Measurements from ENCODE around the gene ACSL3. TPM values are rescaled to one million over a fixed set of nuclear protein-coding genes. Genes with fewer than 3 reads are reported as not detected.

The ACSL3 gene
- total and polyA plus RNA-seq, 2 donors (not counting 3 experiments of a cell fraction or from before 2014, with no cell fraction given) = 58.7 to 139 TPM

DNA sequence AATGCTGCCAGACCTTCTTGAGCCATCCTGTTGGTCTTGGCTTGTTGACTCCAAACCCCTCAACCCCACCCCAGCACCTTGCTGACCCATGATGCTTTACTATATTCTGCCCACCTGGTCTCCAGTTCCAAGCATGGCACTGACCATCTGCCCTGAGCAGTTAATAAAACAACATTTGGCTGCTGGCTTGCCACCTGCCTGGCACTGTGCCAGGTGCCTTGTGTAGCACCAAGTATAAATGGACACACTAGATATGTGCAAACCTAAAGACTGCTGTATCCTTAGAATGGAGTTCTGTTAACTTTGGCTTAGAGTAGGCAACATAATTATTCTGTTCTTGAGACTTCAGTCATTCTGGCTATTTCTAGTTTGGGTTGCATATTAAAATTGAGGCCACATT, 91.4 kb downstream of the ACSL3 start:
- Histone ChIP-seq H3K27ac (ENCODE audit: insufficient read depth, low read depth, low read length) (no peak overlapping the region), H3K9me3 (replicated peaks; ENCODE audit: control insufficient read depth, insufficient read depth, low read length) (no peaks in the 10 kb centered on the region), H3K9me1 (replicated peaks; ENCODE audit: control insufficient read depth, extremely low read depth, insufficient read depth, low read length) (no peaks in the 10 kb centered on the region), H3K36me3 (ENCODE audit: control insufficient read depth in 2 of 2, extremely low read depth in 1 of 2, insufficient read depth in 2 of 2, low read length in 2 of 2) (no peaks in the 10 kb centered on the region), H3K4me2 (ENCODE audit: insufficient read depth, low read length) (no peak overlapping the region), H2AFZ (ENCODE audit: low read depth, low read length) (no peak overlapping the region), H3K9ac (replicated peaks; ENCODE audit: extremely low read depth, insufficient read depth, low read length) (no peak overlapping the region), H3K27me3 (ENCODE audit: control insufficient read depth in 2 of 2, insufficient read depth in 2 of 2, low read length in 2 of 2) (no peaks in the 10 kb centered on the region), H3K79me2 (ENCODE audit: control insufficient read depth, insufficient read depth, low read length) (no peaks in the 10 kb centered on the region), H4K20me1 (replicated peaks; ENCODE audit: control insufficient read depth, extremely low read depth, insufficient read depth, low read length) (no peaks in the 10 kb centered on the region), H3K4me1 (ENCODE audit: control insufficient read depth, extremely low read depth, insufficient read depth, low read length) (peaks cover 8% of the 10 kb centered on the region), H3K4me3 (replicated peaks in 1 of 3; ENCODE audit: insufficient read depth in 1 of 3, low read depth in 1 of 3, low read length in 3 of 3) (no peak overlapping the region)
- dilution Hi-C loops (cut with MboI; ENCODE audit: extremely low pct_ligation_motif_present, low sequenced_read_pairs) (no loop called here), intact Hi-C loops (cut with micrococcal nuclease) (no loop called here)
- ChIA-PET CTCF (interaction anchor here (0.6 to 4.8 kb wide), 6 partner anchors 13 to 262 kb away, joined by 3 to 32 read pairs (median 4); no protein-coding TSS in a partner anchor), POLR2A (no interaction called here)
- FAIRE-seq (no peak), DNase-seq (ENCODE audit: low read depth, low spot score) (no peak)
- TF ChIP-seq CTCF (IDR thresholded peaks at IDR 0.05; ENCODE audit: extremely low read depth in 1 of 2, insufficient read depth in 1 of 2, low read depth in 1 of 2, low read length in 2 of 2) (no peak), EZH2 (IDR thresholded peaks at IDR 0.05; ENCODE audit: borderline replicate concordance, low read depth, low read length, severe bottlenecking) (no peak), JUN (IDR thresholded peaks at IDR 0.05; ENCODE audit: borderline replicate concordance, insufficient read depth, insufficient read length, low read depth) (no peak)
- BruUV-seq (replicated peaks) = no TSS peak

- DNase-seq (ENCODE audit: low read depth, low spot score) (no peak), FAIRE-seq (no peak)
- Histone ChIP-seq H3K79me2 (ENCODE audit: control insufficient read depth, insufficient read depth, low read length) (no peaks in the 10 kb centered on the region), H4K20me1 (replicated peaks; ENCODE audit: control insufficient read depth, extremely low read depth, insufficient read depth, low read length) (no peaks in the 10 kb centered on the region), H3K4me3 (replicated peaks in 1 of 3; ENCODE audit: insufficient read depth in 1 of 3, low read depth in 1 of 3, low read length in 3 of 3) (no peak overlapping the region), H3K36me3 (ENCODE audit: control insufficient read depth in 2 of 2, extremely low read depth in 1 of 2, insufficient read depth in 2 of 2, low read length in 2 of 2) (no peaks in the 10 kb centered on the region), H3K27ac (ENCODE audit: insufficient read depth, low read depth, low read length) (no peak overlapping the region), H3K9ac (replicated peaks; ENCODE audit: extremely low read depth, insufficient read depth, low read length) (no peak overlapping the region), H3K9me3 (replicated peaks; ENCODE audit: control insufficient read depth, insufficient read depth, low read length) (no peaks in the 10 kb centered on the region), H3K4me2 (ENCODE audit: insufficient read depth, low read length) (no peak overlapping the region), H2AFZ (ENCODE audit: low read depth, low read length) (no peak overlapping the region), H3K4me1 (ENCODE audit: control insufficient read depth, extremely low read depth, insufficient read depth, low read length) (peaks cover 8% of the 10 kb centered on the region), H3K9me1 (replicated peaks; ENCODE audit: control insufficient read depth, extremely low read depth, insufficient read depth, low read length) (no peaks in the 10 kb centered on the region), H3K27me3 (ENCODE audit: control insufficient read depth in 2 of 2, insufficient read depth in 2 of 2, low read length in 2 of 2) (peaks cover 0 to 7% of the 10 kb centered on the region in 2 experiments)
- POLR2A ChIA-PET = no interaction called here
- intact Hi-C loops (cut with micrococcal nuclease) (no loop called here), dilution Hi-C loops (cut with MboI; ENCODE audit: extremely low pct_ligation_motif_present, low sequenced_read_pairs) (no loop called here)
- CTCF ChIA-PET = interaction anchor here (1.0 to 2.9 kb wide), 3 partner anchors 16 to 264 kb away, joined by 4 to 9 read pairs (median 5); no protein-coding TSS in a partner anchor
- BruUV-seq (replicated peaks) = no TSS peak
- TF ChIP-seq CTCF (IDR thresholded peaks at IDR 0.05; ENCODE audit: extremely low read depth in 1 of 2, insufficient read depth in 1 of 2, low read depth in 1 of 2, low read length in 2 of 2) (no peak), EZH2 (IDR thresholded peaks at IDR 0.05; ENCODE audit: borderline replicate concordance, low read depth, low read length, severe bottlenecking) (no peak), MYC (IDR thresholded peaks at IDR 0.05; ENCODE audit: low read depth, low read length) (no peak), FOS (IDR thresholded peaks at IDR 0.05; ENCODE audit: borderline replicate concordance, insufficient read depth, low read length) (no peak)
These were observed 94.2 kb downstream of the ACSL3 start for GRCh38 chr2:222955008-222955407.

Measured in endothelial cell of umbilical vein (primary cell).